Smooth muscle cell of the umbilical artery (primary cell): ENCODE results near the gene APOC4. TPM values are rescaled to one million over a fixed set of nuclear protein-coding genes. Genes with fewer than 3 reads are reported as not detected.

Experiments
- total RNA-seq: library from RNA; depleted of rRNA; stranded (reverse); fragments of >200 nt; gene quantifications from 2 replicates; pipeline ENCODE4 v1.2.3, GENCODE V29; 2014

APOC4 gene
- total RNA-seq: not detected in 2 replicates

GRCh38 chr19:44942067-44942571 is at the start of gene APOC4:
Gene APOC4, plus strand, starts transcription at chr19:44942237. Its CDS starts 41 bp downstream, at chr19:44942278.

DNA sequence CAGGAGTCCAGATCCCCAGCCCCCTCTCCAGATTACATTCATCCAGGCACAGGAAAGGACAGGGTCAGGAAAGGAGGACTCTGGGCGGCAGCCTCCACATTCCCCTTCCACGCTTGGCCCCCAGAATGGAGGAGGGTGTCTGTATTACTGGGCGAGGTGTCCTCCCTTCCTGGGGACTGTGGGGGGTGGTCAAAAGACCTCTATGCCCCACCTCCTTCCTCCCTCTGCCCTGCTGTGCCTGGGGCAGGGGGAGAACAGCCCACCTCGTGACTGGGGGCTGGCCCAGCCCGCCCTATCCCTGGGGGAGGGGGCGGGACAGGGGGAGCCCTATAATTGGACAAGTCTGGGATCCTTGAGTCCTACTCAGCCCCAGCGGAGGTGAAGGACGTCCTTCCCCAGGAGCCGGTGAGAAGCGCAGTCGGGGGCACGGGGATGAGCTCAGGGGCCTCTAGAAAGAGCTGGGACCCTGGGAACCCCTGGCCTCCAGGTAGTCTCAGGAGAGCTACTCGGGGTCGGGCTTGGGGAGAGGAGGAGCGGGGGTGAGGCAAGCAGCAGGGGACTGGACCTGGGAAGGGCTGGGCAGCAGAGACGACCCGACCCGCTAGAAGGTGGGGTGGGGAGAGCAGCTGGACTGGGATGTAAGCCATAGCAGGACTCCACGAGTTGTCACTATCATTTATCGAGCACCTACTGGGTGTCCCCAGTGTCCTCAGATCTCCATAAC is 36.4 kb upstream of the APOC4 start, which contains the start of gene APOE:
Gene APOE (plus strand): TSS at position 360 of the 724 bp plus-strand sequence. CDS start 829 bp downstream, outside the sequence.

GRCh38 chr19:44914433-44915206 is 27.4 kb upstream of the APOC4 start, which contains the start of gene APOC1:
Gene APOC1, plus strand, starts transcription at chr19:44914608. Its CDS starts 284 bp downstream, at chr19:44914892.

GRCh38 chr19:44954649-44955504 is 12.8 kb downstream of the APOC4 start, which contains the start of gene CLPTM1:
Gene CLPTM1, plus strand, starts transcription at chr19:44955380. Its CDS starts 16 bp downstream, at chr19:44955396.

Other genes with a start within 250 kb of the APOC4 start
- not detected in 2 replicates for gene CEACAM16, start 243.1 kb upstream of the APOC4 start, total RNA-seq
- gene BCL3, start 193.5 kb upstream of the APOC4 start, total RNA-seq: 9.2 and 9.6 TPM in 2 replicates
- not detected in 2 replicates for gene CBLC, start 164.3 kb upstream of the APOC4 start, total RNA-seq
- gene BCAM, start 133.1 kb upstream of the APOC4 start, total RNA-seq: 9.3 and 20.2 TPM in 2 replicates
- 95.6 and 115 TPM in 2 replicates for gene NECTIN2, start 95.9 kb upstream of the APOC4 start, total RNA-seq
- 43.4 and 64.6 TPM in 2 replicates for gene TOMM40, start 51.0 kb upstream of the APOC4 start, total RNA-seq
- gene APOE, start 36.4 kb upstream of the APOC4 start, total RNA-seq: 2.3 and 8.9 TPM in 2 replicates
- gene APOC1, start 27.6 kb upstream of the APOC4 start, total RNA-seq: 0.59 TPM in 1 of 2 replicates, not detected in the other
- gene APOC2, start 3.8 kb downstream of the APOC4 start, total RNA-seq: not detected in 2 replicates
- 51.7 and 56.2 TPM in 2 replicates for gene CLPTM1, start 13.1 kb downstream of the APOC4 start, total RNA-seq
- 11.0 and 19.2 TPM in 2 replicates for gene RELB, start 59.2 kb downstream of the APOC4 start, total RNA-seq
- 16.9 and 19.1 TPM in 2 replicates for gene CLASRP, start 96.8 kb downstream of the APOC4 start, total RNA-seq
- 0.32 TPM in 1 of 2 replicates, not detected in the other for gene ZNF296, start 134.2 kb downstream of the APOC4 start, total RNA-seq
- 20.9 and 25.2 TPM in 2 replicates for gene GEMIN7, start 137.0 kb downstream of the APOC4 start, total RNA-seq
- gene PPP1R37, start 150.9 kb downstream of the APOC4 start, total RNA-seq: 25.8 and 26.7 TPM in 2 replicates
- under 0.01 and 0.51 TPM in 2 replicates for gene NKPD1, start 218.7 kb downstream of the APOC4 start, total RNA-seq
- 2.8 and 5.0 TPM in 2 replicates for gene TRAPPC6A, start 236.0 kb downstream of the APOC4 start, total RNA-seq
- gene BLOC1S3, start 236.5 kb downstream of the APOC4 start, total RNA-seq: 5.5 and 7.4 TPM in 2 replicates